ENCODE data around the gene ARHGEF6. TPM values are rescaled to one million over a fixed set of nuclear protein-coding genes. Genes with fewer than 3 reads are reported as not detected.

Gene ARHGEF6
- total and polyA plus RNA-seq, 7 donors, result 11.4 to 70.5 (median 25.4) TPM

- intact Hi-C loops (cut with DNase I), result loop anchor here in 1 of 2 donors (10.0 kb wide), 1 partner anchor 160 kb away; no protein-coding TSS in a partner anchor
- 56 to 89% (median 75%) methylated on average over 5 of the region's 5 CpGs for WGBS, 3 donors
- H3K27me3 ChIP-seq (ENCODE audit: insufficient read depth in 3 of 3, low read length in 2 of 3), result no peaks in the 10 kb centered on the region
- no peak overlapping the region for H3K27ac ChIP-seq
- H3K9me3 ChIP-seq, result no peaks in the 10 kb centered on the region
- no peak overlapping the region for H3K4me3 ChIP-seq
- TF ChIP-seq CTCF (IDR thresholded peaks at IDR 0.05), result no peak
- DNase-seq, result no peak
- no peak for ATAC-seq
- no peaks in the 10 kb centered on the region for H3K4me1 ChIP-seq
- peaks cover 2 to 84% of the 10 kb centered on the region in 2 donors for H3K36me3 ChIP-seq (ENCODE audit: insufficient read depth in 1 of 2, low read depth in 1 of 2)
Observed at GRCh38 chrX:136674270-136674985, 106.3 kb downstream of the ARHGEF6 start.

- Histone ChIP-seq H3K4me3 (no peak overlapping the region), H3K9me3 (no peaks in the 10 kb centered on the region), H3K36me3 (ENCODE audit: insufficient read depth in 1 of 2, low read depth in 1 of 2) (peaks cover 2 to 91% of the 10 kb centered on the region in 2 donors), H3K4me1 (no peaks in the 10 kb centered on the region), H3K27ac (no peak overlapping the region), H3K27me3 (ENCODE audit: insufficient read depth in 3 of 3, low read length in 2 of 3) (no peaks in the 10 kb centered on the region)
- no peak for TF ChIP-seq CTCF (IDR thresholded peaks at IDR 0.05)
- ATAC-seq, result no peak
- intact Hi-C loops (cut with DNase I), result loop anchor here in 1 of 2 donors (10.0 kb wide), 1 partner anchor 156 kb away; no protein-coding TSS in a partner anchor
- no peak for DNase-seq
- WGBS, 3 donors, result 80 to 94% (median 92%) methylated on average over 3 of the region's 3 CpGs
Observed at GRCh38 chrX:136671006-136671610, 109.6 kb downstream of the ARHGEF6 start.

- H3K27ac ChIP-seq, result no peak overlapping the region
- H3K4me3 ChIP-seq, result no peak overlapping the region
- H3K27me3 ChIP-seq (ENCODE audit: insufficient read depth in 3 of 3, low read length in 2 of 3), result no peaks in the 10 kb centered on the region
- peaks cover 10% of the 10 kb centered on the region for H3K9me3 ChIP-seq
- peaks cover 0 to 72% of the 10 kb centered on the region in 2 donors for H3K36me3 ChIP-seq (ENCODE audit: insufficient read depth in 1 of 2, low read depth in 1 of 2)
- ATAC-seq (no peak), DNase-seq (no peak)
- intact Hi-C loops (cut with DNase I), result no loop called here
- no peak for TF ChIP-seq CTCF (IDR thresholded peaks at IDR 0.05)
- no peaks in the 10 kb centered on the region for H3K4me1 ChIP-seq
- 82 to 91% (median 88%) methylated on average over 10 of the region's 10 CpGs for WGBS, 3 donors
Observed at GRCh38 chrX:136667446-136668168, 113.1 kb downstream of the ARHGEF6 start.

GRCh38 chrX:136666088-136666487 lies 114.6 kb downstream of the ARHGEF6 start:
- intact Hi-C loops (cut with DNase I), result no loop called here
- Histone ChIP-seq H3K9me3 (peaks cover 10% of the 10 kb centered on the region), H3K4me1 (no peaks in the 10 kb centered on the region), H3K27me3 (ENCODE audit: insufficient read depth in 3 of 3, low read length in 2 of 3) (no peaks in the 10 kb centered on the region), H3K27ac (no peak overlapping the region), H3K36me3 (ENCODE audit: insufficient read depth in 1 of 2, low read depth in 1 of 2) (peaks cover 0 to 57% of the 10 kb centered on the region in 2 donors), H3K4me3 (no peak overlapping the region)
- TF ChIP-seq CTCF (IDR thresholded peaks at IDR 0.05), result no peak
- no peak for DNase-seq
- no peak for ATAC-seq
- WGBS, 3 donors, result 59 to 86% (median 75%) methylated on average over 1 of the region's 1 CpG

Data from psoas muscle (tissue), 8 donors.